ENCODE data around the gene CRCP. TPM values are rescaled to one million over a fixed set of nuclear protein-coding genes. Genes with fewer than 3 reads are reported as not detected.

Gene CRCP
- total RNA-seq, result 22.0 and 28.7 TPM in 2 replicates

GRCh38 chr7:66114743-66115649 lies at the start of gene CRCP:
TSS of gene CRCP (plus strand) at chr7:66114847. CDS start at chr7:66114963, 116 bp downstream.

GRCh38 chr7:66075590-66076461 lies 38.8 kb upstream of the CRCP start, which contains the start of gene ASL:
TSS of gene ASL (plus strand) at chr7:66075819. CDS start at chr7:66076082, 263 bp downstream.

Other genes starting within 250 kb of the CRCP start
- gene VKORC1L1, start 241.8 kb upstream of the CRCP start, total RNA-seq, result 11.6 and 16.5 TPM in 2 replicates
- 12.1 and 14.4 TPM in 2 replicates for gene GUSB, start 132.6 kb upstream of the CRCP start, total RNA-seq
- gene ASL, start 39.0 kb upstream of the CRCP start, total RNA-seq, result 74.2 and 77.1 TPM in 2 replicates
- gene TPST1, start 90.5 kb downstream of the CRCP start, total RNA-seq, result 33.2 and 37.7 TPM in 2 replicates